ENCODE data around the gene CEP250.

GRCh38 chr20:35544436-35544835, 89.0 kb downstream of the CEP250 start:
- TF ChIP-seq, protein P1, sequence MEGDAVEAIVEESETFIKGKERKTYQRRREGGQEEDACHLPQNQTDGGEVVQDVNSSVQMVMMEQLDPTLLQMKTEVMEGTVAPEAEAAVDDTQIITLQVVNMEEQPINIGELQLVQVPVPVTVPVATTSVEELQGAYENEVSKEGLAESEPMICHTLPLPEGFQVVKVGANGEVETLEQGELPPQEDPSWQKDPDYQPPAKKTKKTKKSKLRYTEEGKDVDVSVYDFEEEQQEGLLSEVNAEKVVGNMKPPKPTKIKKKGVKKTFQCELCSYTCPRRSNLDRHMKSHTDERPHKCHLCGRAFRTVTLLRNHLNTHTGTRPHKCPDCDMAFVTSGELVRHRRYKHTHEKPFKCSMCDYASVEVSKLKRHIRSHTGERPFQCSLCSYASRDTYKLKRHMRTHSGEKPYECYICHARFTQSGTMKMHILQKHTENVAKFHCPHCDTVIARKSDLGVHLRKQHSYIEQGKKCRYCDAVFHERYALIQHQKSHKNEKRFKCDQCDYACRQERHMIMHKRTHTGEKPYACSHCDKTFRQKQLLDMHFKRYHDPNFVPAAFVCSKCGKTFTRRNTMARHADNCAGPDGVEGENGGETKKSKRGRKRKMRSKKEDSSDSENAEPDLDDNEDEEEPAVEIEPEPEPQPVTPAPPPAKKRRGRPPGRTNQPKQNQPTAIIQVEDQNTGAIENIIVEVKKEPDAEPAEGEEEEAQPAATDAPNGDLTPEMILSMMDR (IDR thresholded peaks at IDR 0.05; ENCODE audit: insufficient read depth, low read length, poor library complexity, severe bottlenecking): no peak
- TF ChIP-seq EZH2phosphoT487 (conservative IDR thresholded peaks at IDR 0.05; ENCODE audit: low read length): no peak
